H1 (cell line): ENCODE results near the gene PRKCI. TPM values are rescaled to one million over a fixed set of nuclear protein-coding genes. Genes with fewer than 3 reads are reported as not detected.

ENCODE experiments used
- CTCF ChIA-PET: fragments of 300-600 bp; sonication (Branson Sonifier 250); formaldehyde crosslinking; loops from one replicate; lab custom pipeline; 2021; ENCODE audit not compliant: partially characterized antibody; lab: Charles Lee
- POLR2A ChIA-PET: fragments of 300-600 bp; sonication (Branson Sonifier 250); formaldehyde crosslinking; loops from one replicate; lab custom pipeline; 2021; ENCODE audit warnings: inconsistent platforms; ENCODE audit not compliant: partially characterized antibody; lab: Charles Lee
- DNase-seq, 2 experiments: peaks; one replicate each; pipeline versions ENCODE4 v3.0.0 to v3.0.0-alpha.2; 2010 to 2022; ENCODE audit warnings: low spot score in 2 of 2, low read depth in 1 of 2, mixed read lengths in 1 of 2
- FAIRE-seq: peaks from 2 replicates; lab custom pipeline; 2011; peaks lifted over from hg19 to GRCh38; lab: Jason Lieb, UNC
- H2AFZ ChIP-seq: 2 replicates; pipeline ENCODE4 v1.8.1; 2012; ENCODE audit warnings: low read length, inconsistent platforms
- H2AK5ac ChIP-seq: 2 replicates; pipeline ENCODE4 v1.6.1; 2013; ENCODE audit warnings: low read depth, low read length
- H2BK120ac ChIP-seq: replicated peaks from 2 replicates; pipeline ENCODE3; 2013; ENCODE audit warnings: low read depth, low read length, inconsistent platforms
- H2BK12ac ChIP-seq: 2 replicates; pipeline ENCODE4 v1.6.1; 2013; ENCODE audit warnings: low read depth, low read length
- H2BK15ac ChIP-seq: 2 replicates; pipeline ENCODE4 v1.6.1; 2013; ENCODE audit warnings: low read length
- H2BK20ac ChIP-seq: 2 replicates; pipeline ENCODE4 v1.6.1; 2013; ENCODE audit warnings: low read length
- H2BK5ac ChIP-seq: 2 replicates; pipeline ENCODE4 v1.6.1; 2013; ENCODE audit warnings: low read depth, low read length
- H3K14ac ChIP-seq: 2 replicates; pipeline ENCODE4 v1.6.1; 2013; ENCODE audit warnings: inconsistent platforms; ENCODE audit not compliant: insufficient read length
- H3K18ac ChIP-seq: 2 replicates; pipeline ENCODE4 v1.6.1; 2013; ENCODE audit warnings: low read length; ENCODE audit errors: extremely low read depth
- H3K23ac ChIP-seq: 2 replicates; pipeline ENCODE4 v1.6.1; 2013; ENCODE audit warnings: inconsistent platforms; ENCODE audit not compliant: insufficient read length
- H3K23me2 ChIP-seq: 2 replicates; pipeline ENCODE4 v1.6.1; 2013; ENCODE audit warnings: low read depth, low read length
- H3K27ac ChIP-seq: 2 replicates; pipeline ENCODE4 v1.6.1; 2011; ENCODE audit warnings: low read depth, low read length, inconsistent platforms
- H3K27me3 ChIP-seq, 4 experiments: replicated peaks in 1 of 4; 1 replicate in 1 of 4; 2 replicates in 3 of 4; pipeline versions ENCODE4 v1.6.1 to v1.8.1; 2011 to 2013; ENCODE audit warnings: low read length in 3 of 4, mild to moderate bottlenecking in 3 of 4, inconsistent platforms in 2 of 4, mixed read lengths in 2 of 4, moderate library complexity in 1 of 4; ENCODE audit not compliant: control insufficient read depth in 3 of 4, insufficient read depth in 3 of 4; ENCODE audit errors: extremely low read depth in 1 of 4
- H3K36me3 ChIP-seq, 4 experiments: 2 replicates each; pipeline versions ENCODE4 v1.6.1 to v1.8.1; 2011 to 2013; ENCODE audit warnings: mild to moderate bottlenecking in 4 of 4, low read length in 3 of 4, moderate library complexity in 2 of 4, control low read depth in 1 of 4, inconsistent platforms in 1 of 4; ENCODE audit not compliant: insufficient read depth in 4 of 4, control insufficient read depth in 2 of 4
- H3K4ac ChIP-seq: replicated peaks from 2 replicates; pipeline ENCODE3; 2013; ENCODE audit warnings: low read length, low read depth, mixed read lengths, inconsistent platforms; ENCODE audit not compliant: insufficient read length
- H3K4me1 ChIP-seq, 4 experiments: replicated peaks in 1 of 4; 1 replicate in 1 of 4; 2 replicates in 3 of 4; pipeline versions ENCODE4 v1.6.1 to v1.8.1; 2011 to 2013; ENCODE audit warnings: low read length in 3 of 4, inconsistent platforms in 2 of 4, mixed read lengths in 1 of 4; ENCODE audit not compliant: insufficient read depth in 4 of 4, control insufficient read depth in 3 of 4
- H3K4me2 ChIP-seq, 2 experiments: 2 replicates each; pipeline versions ENCODE4 v1.6.1 to v1.8.1; 2011 to 2013; ENCODE audit warnings: low read depth in 2 of 2, low read length in 2 of 2, control low read depth in 1 of 2, inconsistent platforms in 1 of 2, mild to moderate bottlenecking in 1 of 2; ENCODE audit not compliant: insufficient read depth in 1 of 2
- H3K4me3 ChIP-seq, 4 experiments: fragments of 200-600, 300-600 bp in 1 of 4; sonication (generic), shearing (Covaris generic), sonication (Bioruptor Twin) in 1 of 4; 2 replicates each; pipeline versions ENCODE4 v1.5.1 to v1.8.1; 2011 to 2016; ENCODE audit warnings: low read length in 4 of 4, low read depth in 3 of 4, control low read depth in 2 of 4, inconsistent platforms in 2 of 4, mild to moderate bottlenecking in 2 of 4, mixed read lengths in 1 of 4, moderate library complexity in 1 of 4; ENCODE audit not compliant: insufficient read depth in 2 of 4; ENCODE audit errors: extremely low read depth in 1 of 4
- H3K56ac ChIP-seq: replicated peaks from 2 replicates; pipeline ENCODE3; 2013; ENCODE audit warnings: low read depth, mild to moderate bottlenecking, mixed read lengths, low read length, inconsistent platforms; ENCODE audit not compliant: insufficient read length
- H3K79me1 ChIP-seq: 2 replicates; pipeline ENCODE4 v1.6.1; 2013; ENCODE audit warnings: low read depth, low read length, control low read depth
- H3K79me2 ChIP-seq, 2 experiments: 2 replicates each; pipeline versions ENCODE4 v1.6.1 to v1.8.1; 2012 to 2013; ENCODE audit warnings: low read length in 2 of 2, mild to moderate bottlenecking in 2 of 2, inconsistent platforms in 1 of 2; ENCODE audit not compliant: insufficient read depth in 2 of 2, control insufficient read depth in 1 of 2
- H3K9ac ChIP-seq, 4 experiments: replicated peaks in 1 of 4; 1 replicate in 1 of 4; 2 replicates in 3 of 4; pipeline versions ENCODE4 v1.6.1 to v1.8.1; 2011 to 2013; ENCODE audit warnings: low read depth in 3 of 4, low read length in 3 of 4, control low read depth in 2 of 4, mild to moderate bottlenecking in 2 of 4, moderate library complexity in 2 of 4, inconsistent platforms in 1 of 4; ENCODE audit errors: extremely low read depth in 1 of 4
- H3K9me3 ChIP-seq, 2 experiments: 2 replicates each; pipeline versions ENCODE4 v1.6.1 to v1.8.1; 2012 to 2013; ENCODE audit warnings: mild to moderate bottlenecking in 2 of 2, moderate library complexity in 2 of 2, control low read depth in 1 of 2, inconsistent platforms in 1 of 2, low read depth in 1 of 2, low read length in 1 of 2, mixed read lengths in 1 of 2; ENCODE audit not compliant: insufficient read depth in 2 of 2
- H4K20me1 ChIP-seq, 2 experiments: replicated peaks in 1 of 2; 2 replicates each; pipeline versions ENCODE3 to v1.8.1; 2011 to 2013; ENCODE audit warnings: inconsistent platforms in 2 of 2, low read length in 2 of 2, mild to moderate bottlenecking in 1 of 2; ENCODE audit not compliant: insufficient read depth in 2 of 2, control insufficient read depth in 1 of 2
- H4K5ac ChIP-seq: 2 replicates; pipeline ENCODE4 v1.6.1; 2013; ENCODE audit warnings: low read length, low read depth, mixed read lengths, inconsistent platforms; ENCODE audit not compliant: insufficient read length
- H4K8ac ChIP-seq: 2 replicates; pipeline ENCODE4 v1.8.0; 2013; ENCODE audit warnings: mild to moderate bottlenecking, moderate library complexity, low read length, inconsistent platforms; ENCODE audit not compliant: insufficient read depth; ENCODE audit errors: extremely low read depth
- H4K91ac ChIP-seq: replicated peaks from 2 replicates; pipeline ENCODE3; 2013; ENCODE audit warnings: low read length, mixed read lengths, inconsistent platforms; ENCODE audit not compliant: insufficient read length
- ASH2L ChIP-seq: fragments of 200-600, 300-600 bp; sonication (generic); IDR thresholded peaks from one replicate; pipeline ENCODE4 v1.7.1; 2017; ENCODE audit warnings: low read length
- CBX8 ChIP-seq: fragments of 300-800, 300-1000 bp; sonication (generic); IDR thresholded peaks from 2 replicates; pipeline ENCODE4 v1.7.1; 2016; ENCODE audit warnings: low read depth, low read length, borderline replicate concordance
- CHD1 ChIP-seq: IDR thresholded peaks from 2 replicates; pipeline ENCODE4 v1.6.1; 2012; ENCODE audit warnings: low read depth, low read length, improper control_type of control experiment
- CTCF ChIP-seq, 3 experiments: IDR thresholded peaks; 1 replicate in 2 of 3; 2 replicates in 1 of 3; pipeline versions ENCODE4 v1.5.1 to v1.6.1; 2011; ENCODE audit warnings: low read length in 3 of 3, mild to moderate bottlenecking in 3 of 3, inconsistent platforms in 2 of 3, low read depth in 1 of 3, moderate library complexity in 1 of 3; ENCODE audit not compliant: insufficient read depth in 1 of 3; ENCODE audit errors: control extremely low read depth in 1 of 3
- FOSL1 ChIP-seq: IDR thresholded peaks from 2 replicates; pipeline ENCODE4 v1.6.1; 2011; ENCODE audit warnings: mild to moderate bottlenecking, low read depth, low read length, moderate library complexity; ENCODE audit not compliant: insufficient read depth
- PHF8 ChIP-seq: fragments of 200-600 bp; sonication (generic); conservative IDR thresholded peaks from 2 replicates; pipeline ENCODE4 v1.7.1; 2012; ENCODE audit warnings: low read depth, mild to moderate bottlenecking, inconsistent platforms, low read length, moderate library complexity
- POLR2AphosphoS5 ChIP-seq: IDR thresholded peaks from 2 replicates; pipeline ENCODE4 v1.6.1; 2011; ENCODE audit warnings: low read depth, low read length
- WGBS, 2 experiments: shearing (Covaris generic) in 1 of 2; methylation state at CpG; one replicate each; pipeline versions ENCODE4 v1.1.6 to v1.1.7; 2013 to 2015; ENCODE audit warnings: low lambda C conversion rate in 2 of 2, mixed read lengths in 2 of 2, inconsistent platforms in 1 of 2, low coverage in 1 of 2, missing lambda C conversion rate in 1 of 2; ENCODE audit not compliant: insufficient replicate concordance in 2 of 2, insufficient coverage in 1 of 2, insufficient read length in 1 of 2; ENCODE audit errors: extremely low coverage in 1 of 2, missing lambda C conversion rate in 1 of 2; 5-methylcytosine and 5-hydroxymethylcytosine counted together
- polyA plus RNA-seq, 7 experiments: library from polyadenylated mRNA; depleted of rRNA in 3 of 7; stranded (reverse) in 5 of 7; unstranded in 2 of 7; fragments of >200 nt in 5 of 7; fragments of 200-250 nt in 2 of 7; gene quantifications; 1 replicate in 5 of 7; 2 replicates in 1 of 7; 4 replicates in 1 of 7; pipeline versions ENCODE4 v1.2.1 to v1.2.3, GENCODE V29; 2011 to 2013; ENCODE audit warnings: missing spikeins in 2 of 7, mixed read lengths in 2 of 7
- total RNA-seq: library from RNA; stranded (reverse); fragmentation: NEBNext Ultra II Directional; extraction: Animal tissue kit (Norgen Biotek cat#: 25700); gene quantifications from 2 replicates; pipeline ENCODE4 v1.2.1, GENCODE V29; 2021

The PRKCI gene
- total and polyA plus RNA-seq, 2 of the 8 experiments (the other 6 are each of a cell fraction or from before 2014, with no cell fraction given): 24.3 to 100.0 TPM

GRCh38 chr3:170346481-170347392, 124.5 kb downstream of the PRKCI start:
- Histone ChIP-seq H3K14ac (no peak overlapping the region), H3K27ac (no peak overlapping the region)
- no peak for FAIRE-seq
- TF ChIP-seq ASH2L: no peak
- no peak for TF ChIP-seq CBX8
- no peak for TF ChIP-seq POLR2AphosphoS5
- no peak for TF ChIP-seq CHD1
- TF ChIP-seq PHF8: no peak
- TF ChIP-seq CTCF (IDR thresholded peaks at IDR 0.05; ENCODE audit: control extremely low read depth in 1 of 3, insufficient read depth in 1 of 3, low read depth in 1 of 3, low read length in 3 of 3): no peak
- no peak for TF ChIP-seq FOSL1

More at GRCh38 chr3:170346481-170347392, 124.5 kb downstream of the PRKCI start:
- no peak overlapping the region for H3K4me3 ChIP-seq
- H2BK15ac ChIP-seq: no peak overlapping the region
- H3K56ac ChIP-seq: no peak overlapping the region
- H2BK20ac ChIP-seq: no peak overlapping the region
- POLR2A ChIA-PET: no interaction called here
- no peak overlapping the region for H3K4me2 ChIP-seq
- no peak overlapping the region for H2BK120ac ChIP-seq
- H3K18ac ChIP-seq: no peak overlapping the region
- no peak overlapping the region for H2BK5ac ChIP-seq
- H3K4me1 ChIP-seq: peaks cover 0 to 4% (median 0%) of the 10 kb centered on the region in 4 experiments; a peak in 1 of 7 replicates
- H3K27me3 ChIP-seq: no peaks in the 10 kb centered on the region
- H4K5ac ChIP-seq: no peak overlapping the region
- H2AFZ ChIP-seq: no peak overlapping the region
- no peaks in the 10 kb centered on the region for H3K79me2 ChIP-seq
- no peak overlapping the region for H3K23ac ChIP-seq
- H2BK12ac ChIP-seq: no peak overlapping the region
- H3K4ac ChIP-seq: no peak overlapping the region
- CTCF ChIA-PET: interaction anchor here (0.9 to 1.1 kb wide), 2 partner anchors 11 to 22 kb away, joined by 3 to 5 read pairs; partner anchors contain the start of gene SKIL
- DNase-seq: no peak
- no peak overlapping the region for H3K9ac ChIP-seq
- H4K20me1 ChIP-seq: no peaks in the 10 kb centered on the region
- no peak overlapping the region for H2AK5ac ChIP-seq
- 93% methylated on average over 12 of the region's 12 CpGs; no CpG with 5 or more reads in 1 of the 2 experiments for WGBS, 2 experiments
- H4K8ac ChIP-seq: no peak overlapping the region
- H3K79me1 ChIP-seq: no peaks in the 10 kb centered on the region
- no peaks in the 10 kb centered on the region for H3K36me3 ChIP-seq
- H3K23me2 ChIP-seq: no peaks in the 10 kb centered on the region
- no peak overlapping the region for H4K91ac ChIP-seq
- no peaks in the 10 kb centered on the region for H3K9me3 ChIP-seq
